Mesenchymal stem cell (in vitro differentiated cells and primary cell): ENCODE measurements around the gene VAMP8.
"Not testable (repeated sequence)": the region's sequence is repeated elsewhere in the genome, so short reads cannot be mapped to it uniquely, and the experiment has no call there.

Experiments
- DNase-seq: peaks from one replicate; pipeline ENCODE4 v3.0.0-alpha.2; 2013
- H2AFZ ChIP-seq: one replicate; pipeline ENCODE4 v1.6.1; 2013; ENCODE audit warnings: low read depth, mild to moderate bottlenecking, control low read depth, inconsistent platforms, low read length, moderate library complexity
- H2AK5ac ChIP-seq: 2 replicates; pipeline ENCODE4 v1.6.1; 2013; ENCODE audit warnings: low read length, moderate library complexity, mild to moderate bottlenecking, inconsistent platforms; ENCODE audit not compliant: severe bottlenecking
- H2BK120ac ChIP-seq: one replicate; pipeline ENCODE4 v1.6.1; 2013; ENCODE audit warnings: low read depth, mild to moderate bottlenecking, inconsistent platforms, low read length, moderate library complexity
- H2BK12ac ChIP-seq, 2 experiments: one replicate each; pipeline ENCODE4 v1.6.1; 2013; ENCODE audit warnings: inconsistent platforms in 2 of 2, low read length in 2 of 2, mild to moderate bottlenecking in 2 of 2, moderate library complexity in 2 of 2, control low read depth in 1 of 2
- H2BK15ac ChIP-seq: one replicate; pipeline ENCODE4 v1.6.1; 2013; ENCODE audit warnings: mild to moderate bottlenecking, low read depth, inconsistent platforms; ENCODE audit not compliant: poor library complexity, severe bottlenecking
- H2BK5ac ChIP-seq: 2 replicates; pipeline ENCODE4 v1.6.1; 2013; ENCODE audit warnings: low read depth, mild to moderate bottlenecking, low read length, control low read depth, inconsistent platforms; ENCODE audit not compliant: poor library complexity, severe bottlenecking
- H3K14ac ChIP-seq, 2 experiments: one replicate each; pipeline ENCODE4 v1.6.1; 2013; ENCODE audit warnings: inconsistent platforms in 2 of 2, low read length in 2 of 2, control low read depth in 1 of 2, mild to moderate bottlenecking in 1 of 2, moderate library complexity in 1 of 2
- H3K18ac ChIP-seq, 2 experiments: one replicate each; pipeline ENCODE4 v1.6.1; 2013; ENCODE audit warnings: inconsistent platforms in 2 of 2, low read length in 2 of 2, control low read depth in 1 of 2, low read depth in 1 of 2, mild to moderate bottlenecking in 1 of 2
- H3K23ac ChIP-seq, 2 experiments: one replicate each; pipeline ENCODE4 v1.6.1; 2013; ENCODE audit warnings: inconsistent platforms in 2 of 2, low read length in 2 of 2, mild to moderate bottlenecking in 2 of 2, moderate library complexity in 2 of 2, control low read depth in 1 of 2
- H3K27ac ChIP-seq: 2 replicates; pipeline ENCODE4 v1.5.1; 2013; ENCODE audit warnings: mild to moderate bottlenecking, moderate library complexity, low read length, control low read depth, inconsistent platforms; ENCODE audit not compliant: poor library complexity, severe bottlenecking
- H3K27me3 ChIP-seq, 2 experiments: 2 replicates each; pipeline versions ENCODE4 v1.6.1 to v1.7.0; 2013; ENCODE audit warnings: low read length in 2 of 2, mild to moderate bottlenecking in 2 of 2, moderate library complexity in 2 of 2, control low read depth in 1 of 2, inconsistent platforms in 1 of 2; ENCODE audit not compliant: control insufficient read depth in 1 of 2, insufficient read depth in 1 of 2
- H3K36me3 ChIP-seq, 2 experiments: 2 replicates each; pipeline versions ENCODE4 v1.6.1 to v1.7.0; 2013; ENCODE audit warnings: low read length in 2 of 2, control low read depth in 1 of 2, inconsistent platforms in 1 of 2, low read depth in 1 of 2, mild to moderate bottlenecking in 1 of 2; ENCODE audit not compliant: insufficient read depth in 2 of 2, control insufficient read depth in 1 of 2
- H3K4ac ChIP-seq, 2 experiments: one replicate each; pipeline ENCODE4 v1.6.1; 2013; ENCODE audit warnings: inconsistent platforms in 2 of 2, low read length in 2 of 2, mild to moderate bottlenecking in 2 of 2, moderate library complexity in 2 of 2, control low read depth in 1 of 2, low read depth in 1 of 2
- H3K4me1 ChIP-seq: 2 replicates; pipeline ENCODE4 v1.6.1; 2013; ENCODE audit warnings: low read depth, low read length, control low read depth; ENCODE audit not compliant: control insufficient read depth, insufficient read depth
- H3K4me2 ChIP-seq: 2 replicates; pipeline ENCODE4 v1.6.1; 2013; ENCODE audit warnings: low read length, mild to moderate bottlenecking, inconsistent platforms; ENCODE audit not compliant: poor library complexity, severe bottlenecking
- H3K4me3 ChIP-seq, 2 experiments: 2 replicates each; pipeline versions ENCODE4 v1.5.1 to v1.7.0; 2013; ENCODE audit warnings: low read length in 2 of 2, mild to moderate bottlenecking in 2 of 2, control low read depth in 1 of 2, low read depth in 1 of 2; ENCODE audit not compliant: insufficient read depth in 1 of 2
- H3K79me1 ChIP-seq: replicated peaks from 2 replicates; pipeline ENCODE4 v1.6.1; 2013; ENCODE audit warnings: mild to moderate bottlenecking, control low read depth, low read length, inconsistent platforms; ENCODE audit not compliant: poor library complexity, severe bottlenecking
- H3K9ac ChIP-seq: 2 replicates; pipeline ENCODE4 v1.7.0; 2013; ENCODE audit warnings: mild to moderate bottlenecking, low read length, moderate library complexity
- H3K9me3 ChIP-seq: 2 replicates; pipeline ENCODE4 v1.7.0; 2013; ENCODE audit warnings: mild to moderate bottlenecking, low read length; ENCODE audit not compliant: control insufficient read depth
- H4K8ac ChIP-seq: one replicate; pipeline ENCODE4 v1.6.1; 2013; ENCODE audit warnings: inconsistent platforms, mild to moderate bottlenecking, low read length, moderate library complexity
- H4K91ac ChIP-seq: one replicate; pipeline ENCODE4 v1.6.1; 2013; ENCODE audit warnings: mild to moderate bottlenecking, low read length, inconsistent platforms
- WGBS: methylation state at CpG from one replicate; pipeline ENCODE4 v1.1.7; 2013; ENCODE audit warnings: mixed read lengths; 5-methylcytosine and 5-hydroxymethylcytosine counted together

VAMP8 gene

GRCh38 chr2:85592299-85592698 is 14.9 kb downstream of the VAMP8 start:
- not testable (repeated sequence) for H2BK5ac ChIP-seq, H4K8ac ChIP-seq, H2AK5ac ChIP-seq, H3K4me2 ChIP-seq, H3K23ac ChIP-seq, H2BK120ac ChIP-seq, H4K91ac ChIP-seq, H3K9ac ChIP-seq, H3K27me3 ChIP-seq, H2AFZ ChIP-seq, DNase-seq, H3K9me3 ChIP-seq, H3K27ac ChIP-seq, H3K4me3 ChIP-seq, H3K14ac ChIP-seq, H3K4ac ChIP-seq, H2BK15ac ChIP-seq, H3K18ac ChIP-seq
- Histone ChIP-seq H3K79me1 (peaks cover 16% of the 10 kb centered on the region), H3K4me1 (peaks cover 36% of the 10 kb centered on the region), H3K36me3 (peaks cover 16 to 17% of the 10 kb centered on the region in 2 experiments), H2BK12ac (peak overlapping the region in 1 of 2 experiments; percentile 14)
- 92% methylated on average over 4 of the region's 9 CpGs for WGBS

DNA sequence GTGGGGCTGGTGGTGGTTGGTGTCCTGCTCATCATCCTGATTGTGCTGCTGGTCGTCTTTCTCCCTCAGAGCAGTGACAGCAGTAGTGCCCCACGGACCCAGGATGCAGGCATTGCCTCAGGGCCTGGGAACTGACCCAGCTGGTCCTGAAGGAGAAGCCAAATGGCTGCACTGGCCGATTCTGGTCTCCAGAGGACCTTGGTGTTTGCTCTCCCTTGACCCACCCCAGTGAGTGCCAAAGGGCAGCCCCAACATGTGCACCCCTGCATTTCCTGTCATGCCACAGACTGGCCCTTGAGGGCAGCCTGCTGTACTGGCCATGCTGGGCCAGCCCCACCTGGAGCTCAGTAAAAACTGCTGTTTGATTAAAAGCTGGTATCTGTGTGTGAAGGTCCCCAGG is 15.6 kb downstream of the VAMP8 start:
- H3K27me3 ChIP-seq, result no peaks in the 10 kb centered on the region
- H3K4ac ChIP-seq, result no peak overlapping the region
- no peak overlapping the region for H2BK12ac ChIP-seq
- WGBS, result 85% methylated on average over 3 of the region's 3 CpGs
- H3K9me3 ChIP-seq, result no peaks in the 10 kb centered on the region
- no peak overlapping the region for H2BK15ac ChIP-seq
- no peak overlapping the region for H4K91ac ChIP-seq
- no peak overlapping the region for H2BK120ac ChIP-seq
- no peak overlapping the region for H3K23ac ChIP-seq
- H3K4me3 ChIP-seq, result no peak overlapping the region
- no peak overlapping the region for H3K27ac ChIP-seq
- H3K79me1 ChIP-seq, result peaks cover 19% of the 10 kb centered on the region
- H3K9ac ChIP-seq, result no peak overlapping the region
- H3K18ac ChIP-seq, result no peak overlapping the region
- H3K36me3 ChIP-seq, result peaks cover 22% of the 10 kb centered on the region in 2 experiments
- H3K4me2 ChIP-seq, result no peak overlapping the region
- no peak for DNase-seq
- H3K4me1 ChIP-seq, result peaks cover 33% of the 10 kb centered on the region
- H2AFZ ChIP-seq, result no peak overlapping the region
- H2AK5ac ChIP-seq, result no peak overlapping the region
- H3K14ac ChIP-seq, result no peak overlapping the region
- no peak overlapping the region for H2BK5ac ChIP-seq
- no peak overlapping the region for H4K8ac ChIP-seq

GRCh38 chr2:85594715-85595300 is 17.4 kb downstream of the VAMP8 start:
- Histone ChIP-seq H2AK5ac (peak overlapping the region; percentile 61), H4K8ac (peak overlapping the region; percentile 62), H3K23ac (no peak overlapping the region), H3K36me3 (peaks cover 38 to 40% of the 10 kb centered on the region in 2 experiments), H3K79me1 (peaks cover 31% of the 10 kb centered on the region), H3K4me3 (peak overlapping the region; percentile 61 to 92), H3K18ac (peak overlapping the region in 1 of 2 experiments; percentile 93), H3K27me3 (no peaks in the 10 kb centered on the region), H3K9ac (peak overlapping the region; percentile 94), H2BK15ac (no peak overlapping the region), H3K4me1 (peaks cover 29% of the 10 kb centered on the region), H2AFZ (no peak overlapping the region), H4K91ac (peak overlapping the region; percentile 23), H3K4me2 (peak overlapping the region; percentile 44), H3K14ac (no peak overlapping the region), H2BK12ac (no peak overlapping the region), H2BK5ac (no peak overlapping the region), H3K27ac (peak overlapping the region; percentile 83), H3K9me3 (no peaks in the 10 kb centered on the region), H3K4ac (no peak overlapping the region), H2BK120ac (no peak overlapping the region)
- WGBS, result 27% methylated on average over 13 of the region's 13 CpGs
- no peak for DNase-seq

DNA sequence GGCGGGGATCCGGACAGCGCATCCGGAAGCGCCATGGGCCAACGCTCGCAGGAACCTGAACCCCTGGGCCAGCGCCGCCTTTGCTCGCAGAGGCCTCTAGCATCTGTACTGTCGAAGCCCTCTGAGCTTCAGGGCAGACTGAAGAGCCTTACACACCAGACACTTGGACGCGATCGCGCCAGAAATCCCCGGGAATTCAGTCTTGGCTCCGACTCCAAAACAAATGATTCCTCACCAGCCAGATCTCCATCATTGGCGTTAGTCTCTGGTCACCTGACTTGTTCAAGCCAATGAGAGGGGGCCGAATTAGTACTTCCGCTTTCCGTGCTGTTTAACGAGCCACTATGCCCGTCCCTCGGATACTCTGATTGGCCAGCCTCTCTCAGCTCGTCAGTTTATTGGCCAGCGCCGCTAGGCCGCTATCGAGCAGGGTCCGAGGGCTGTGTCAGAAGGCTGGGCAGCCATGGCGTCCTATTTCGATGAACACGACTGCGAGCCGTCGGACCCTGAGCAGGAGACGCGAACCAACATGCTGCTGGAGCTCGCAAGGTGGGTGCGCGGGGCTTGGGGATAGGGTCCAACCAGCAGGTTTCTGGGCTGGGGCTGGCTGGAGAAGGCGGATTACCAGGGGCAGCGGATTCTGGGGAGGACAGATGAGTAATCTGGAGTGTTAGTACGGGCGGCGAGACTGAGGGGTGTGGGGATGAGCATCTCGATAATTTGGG is 18.1 kb downstream of the VAMP8 start, which contains the start of gene RNF181:
Gene RNF181, plus strand, starts transcription at position 445 of the 725 bp plus-strand sequence. Its CDS starts 19 bp downstream, at position 464.
- peak within 1 kb of the TSS; percentile 18 for H2AK5ac ChIP-seq
- H2BK5ac ChIP-seq, result no peak within 1 kb of the TSS
- peak within 1 kb of the TSS; percentile 25 to 95 for H3K18ac ChIP-seq
- peaks cover 27% of the 10 kb centered on the region for H3K4me1 ChIP-seq
- peak within 1 kb of the TSS in 1 of 2 experiments; percentile 31 for H2BK12ac ChIP-seq
- H4K91ac ChIP-seq, result peak within 1 kb of the TSS; percentile 23
- under 1% methylated on average over 47 of the region's 47 CpGs for WGBS
- H3K4me2 ChIP-seq, result peak within 1 kb of the TSS; percentile 74
- peak within 1 kb of the TSS; percentile 34 for H2BK120ac ChIP-seq
- peak within 1 kb of the TSS; percentile 90 to 92 for H3K4me3 ChIP-seq
- peaks cover 45 to 46% of the 10 kb centered on the region in 2 experiments for H3K36me3 ChIP-seq
- H3K14ac ChIP-seq, result peak within 1 kb of the TSS in 1 of 2 experiments; percentile 95
- DNase-seq, result peak; percentile 99
- H4K8ac ChIP-seq, result peak within 1 kb of the TSS; percentile 62
- H2BK15ac ChIP-seq, result no peak within 1 kb of the TSS
- peak within 1 kb of the TSS; percentile 37 to 98 for H3K4ac ChIP-seq
- H3K9me3 ChIP-seq, result no peaks in the 10 kb centered on the region
- peak within 1 kb of the TSS; percentile 51 for H2AFZ ChIP-seq
- no peak within 1 kb of the TSS for H3K23ac ChIP-seq
- no peaks in the 10 kb centered on the region for H3K27me3 ChIP-seq
- peak within 1 kb of the TSS; percentile 83 for H3K27ac ChIP-seq
- peak within 1 kb of the TSS; percentile 94 for H3K9ac ChIP-seq
- H3K79me1 ChIP-seq, result peaks cover 31% of the 10 kb centered on the region
